Measurements from ENCODE around the gene PARP4.
"Not testable (repeated sequence)": the region's sequence is repeated elsewhere in the genome, so short reads cannot be mapped to it uniquely, and the experiment has no call there.

The PARP4 gene

GRCh38 chr13:24443366-24443765, 69.2 kb downstream of the PARP4 start:
- DNase-seq (ENCODE audit: low read depth), result no peak
- no peak overlapping the region for H3K4me3 ChIP-seq (ENCODE audit: low read depth, low read length)
- in situ Hi-C loops (cut with HindIII; ENCODE audit: low sequenced_read_pairs), result no loop called here
- TF ChIP-seq CTCF (IDR thresholded peaks at IDR 0.05; ENCODE audit: low read depth, low read length, missing control alignments), result no peak

GRCh38 chr13:24426045-24426444, 86.5 kb downstream of the PARP4 start:
- DNase-seq (ENCODE audit: low read depth); in situ Hi-C loops (cut with HindIII; ENCODE audit: low sequenced_read_pairs); H3K4me3 ChIP-seq (ENCODE audit: low read depth, low read length): not testable (repeated sequence)

GRCh38 chr13:24419668-24420067, 92.9 kb downstream of the PARP4 start:
- DNase-seq (ENCODE audit: low read depth); in situ Hi-C loops (cut with HindIII; ENCODE audit: low sequenced_read_pairs); H3K4me3 ChIP-seq (ENCODE audit: low read depth, low read length): not testable (repeated sequence)

GRCh38 chr13:24407844-24408243, 104.7 kb downstream of the PARP4 start:
- H3K4me3 ChIP-seq (ENCODE audit: low read depth, low read length), result no peak overlapping the region
- no peak for TF ChIP-seq CTCF (IDR thresholded peaks at IDR 0.05; ENCODE audit: low read depth, low read length, missing control alignments)
- in situ Hi-C loops (cut with HindIII; ENCODE audit: low sequenced_read_pairs), result no loop called here
- no peak for DNase-seq (ENCODE audit: low read depth)

- H3K4me3 ChIP-seq (ENCODE audit: low read depth, low read length), result no peak overlapping the region
- in situ Hi-C loops (cut with HindIII; ENCODE audit: low sequenced_read_pairs), result no loop called here
- no peak for DNase-seq (ENCODE audit: low read depth)
- no peak for TF ChIP-seq CTCF (IDR thresholded peaks at IDR 0.05; ENCODE audit: low read depth, low read length, missing control alignments)
Observed at GRCh38 chr13:24406524-24406923, 106.1 kb downstream of the PARP4 start.

- in situ Hi-C loops (cut with HindIII; ENCODE audit: low sequenced_read_pairs), result no loop called here
- H3K4me3 ChIP-seq (ENCODE audit: low read depth, low read length), result no peak overlapping the region
- DNase-seq (ENCODE audit: low read depth), result no peak
- no peak for TF ChIP-seq CTCF (IDR thresholded peaks at IDR 0.05; ENCODE audit: low read depth, low read length, missing control alignments)
Observed at GRCh38 chr13:24396821-24397220, 115.8 kb downstream of the PARP4 start.

GRCh38 chr13:24392972-24393371, 119.6 kb downstream of the PARP4 start:
- in situ Hi-C loops (cut with HindIII; ENCODE audit: low sequenced_read_pairs), result no loop called here
- no peak for DNase-seq (ENCODE audit: low read depth)
- no peak for TF ChIP-seq CTCF (IDR thresholded peaks at IDR 0.05; ENCODE audit: low read depth, low read length, missing control alignments)
- H3K4me3 ChIP-seq (ENCODE audit: low read depth, low read length), result no peak overlapping the region

GRCh38 chr13:24391771-24392683, 120.6 kb downstream of the PARP4 start:
- DNase-seq (ENCODE audit: low read depth); H3K4me3 ChIP-seq (ENCODE audit: low read depth, low read length); in situ Hi-C loops (cut with HindIII; ENCODE audit: low sequenced_read_pairs): not testable (repeated sequence)

- DNase-seq (ENCODE audit: low read depth); H3K4me3 ChIP-seq (ENCODE audit: low read depth, low read length); in situ Hi-C loops (cut with HindIII; ENCODE audit: low sequenced_read_pairs): not testable (repeated sequence)
Observed at GRCh38 chr13:24390795-24391194, 121.8 kb downstream of the PARP4 start.
